GM19239 (cell line): ENCODE results near the gene TPH2.

ENCODE experiments used
- DNase-seq: peaks from one replicate; pipeline ENCODE4 v3.0.0; 2011; ENCODE audit warnings: low spot score; ENCODE audit not compliant: insufficient read length
- FAIRE-seq: peaks from 2 replicates; lab custom pipeline; 2011; peaks lifted over from hg19 to GRCh38; lab: Jason Lieb, UNC

Gene TPH2

DNA sequence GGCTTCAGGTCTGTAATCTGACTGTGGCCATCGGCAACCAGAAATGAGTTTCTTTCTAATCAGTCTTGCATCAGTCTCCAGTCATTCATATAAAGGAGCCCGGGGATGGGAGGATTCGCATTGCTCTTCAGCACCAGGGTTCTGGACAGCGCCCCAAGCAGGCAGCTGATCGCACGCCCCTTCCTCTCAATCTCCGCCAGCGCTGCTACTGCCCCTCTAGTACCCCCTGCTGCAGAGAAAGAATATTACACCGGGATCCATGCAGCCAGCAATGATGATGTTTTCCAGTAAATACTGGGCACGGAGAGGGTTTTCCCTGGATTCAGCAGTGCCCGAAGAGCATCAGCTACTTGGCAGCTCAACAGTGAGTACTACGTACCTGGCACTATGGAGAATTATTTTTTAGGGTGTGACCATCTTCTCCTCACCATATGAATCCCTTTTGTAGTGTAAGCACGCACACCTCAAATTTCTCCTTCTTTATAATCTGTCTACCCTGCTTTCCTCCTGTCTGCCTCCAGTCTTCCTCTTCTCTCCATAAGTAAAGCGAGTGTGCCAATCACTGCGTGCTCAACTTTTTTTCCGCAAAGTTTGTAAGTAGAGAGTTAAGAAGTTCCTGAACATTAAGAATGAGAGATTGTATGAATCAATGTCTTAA lies at the start of gene TPH2:
TPH2 (plus strand) TSS at position 118 of the 658 bp plus-strand sequence; CDS start at position 260, 142 bp downstream.
- DNase-seq (peak; percentile 12), FAIRE-seq (no peak)

DNA sequence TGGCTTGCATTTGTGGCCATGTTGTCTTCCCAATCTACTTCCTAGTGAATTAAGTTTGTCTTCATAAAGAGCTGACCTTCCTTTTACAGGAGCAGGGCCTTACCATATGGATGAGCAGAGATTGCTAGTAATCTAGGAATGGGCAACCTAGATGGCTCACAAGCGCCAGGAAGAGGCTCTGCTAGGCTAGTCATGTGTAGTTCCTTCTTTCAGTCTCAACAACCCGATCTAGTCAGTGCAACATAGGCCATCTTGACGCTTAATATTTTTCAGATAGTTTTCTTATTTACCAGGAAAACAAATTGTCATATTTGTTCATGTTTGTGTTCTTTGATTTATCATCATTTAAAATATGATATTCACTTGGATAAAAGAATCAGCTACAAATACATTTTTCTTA lies 48.2 kb upstream of the TPH2 start:
- DNase-seq (no peak), FAIRE-seq (no peak)

DNA sequence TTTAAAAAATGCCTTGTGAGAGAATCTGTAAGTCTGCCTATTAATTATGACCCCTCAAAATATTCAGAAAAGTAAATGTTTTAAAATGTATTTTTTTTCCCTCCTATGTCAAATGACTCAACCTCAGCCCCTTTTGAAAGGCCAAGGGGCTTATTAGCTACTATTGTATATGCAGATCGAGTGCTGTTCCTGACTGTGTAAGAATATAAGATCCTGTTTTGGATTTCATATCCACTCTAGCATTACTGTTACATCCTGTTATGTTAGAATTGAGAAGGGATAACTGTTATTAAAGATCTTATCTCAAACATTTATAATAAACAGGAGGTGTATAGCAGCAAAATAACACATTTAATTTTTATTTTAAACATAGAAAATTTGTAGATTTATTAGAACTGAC lies 46.6 kb upstream of the TPH2 start:
- DNase-seq (no peak), FAIRE-seq (no peak)

DNA sequence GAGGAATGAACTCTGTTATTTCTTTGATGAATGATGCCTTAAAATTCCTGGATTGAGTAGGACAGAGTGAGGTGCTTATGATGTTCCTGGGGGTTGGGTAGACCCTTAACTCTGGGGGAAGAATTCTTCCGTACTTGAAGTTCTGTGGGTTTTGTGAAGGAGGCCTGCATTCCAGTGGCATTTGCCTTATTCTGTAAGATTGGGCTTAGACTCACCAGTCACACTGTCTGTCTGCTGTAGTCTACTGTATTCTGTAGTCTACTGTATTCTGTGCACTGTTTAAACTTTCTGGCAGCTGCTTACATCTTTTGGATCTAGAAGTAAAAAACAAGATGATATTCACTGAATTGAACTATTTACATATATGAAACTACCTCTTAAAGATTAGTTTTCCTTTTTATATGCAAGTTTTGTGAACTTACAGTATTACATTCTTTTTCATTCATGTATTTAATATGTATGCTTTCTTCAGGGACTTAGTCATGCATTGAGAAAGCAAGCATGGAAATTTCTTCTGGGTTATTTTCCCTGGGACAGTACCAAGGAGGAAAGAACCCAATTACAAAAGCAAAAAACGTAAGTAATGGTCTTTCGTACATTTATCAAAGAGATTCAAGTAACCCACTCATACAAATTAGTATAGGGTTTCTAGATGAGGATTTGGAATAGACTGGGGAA lies 42.3 kb upstream of the TPH2 start:
- DNase-seq = no peak
- FAIRE-seq = no peak

DNA sequence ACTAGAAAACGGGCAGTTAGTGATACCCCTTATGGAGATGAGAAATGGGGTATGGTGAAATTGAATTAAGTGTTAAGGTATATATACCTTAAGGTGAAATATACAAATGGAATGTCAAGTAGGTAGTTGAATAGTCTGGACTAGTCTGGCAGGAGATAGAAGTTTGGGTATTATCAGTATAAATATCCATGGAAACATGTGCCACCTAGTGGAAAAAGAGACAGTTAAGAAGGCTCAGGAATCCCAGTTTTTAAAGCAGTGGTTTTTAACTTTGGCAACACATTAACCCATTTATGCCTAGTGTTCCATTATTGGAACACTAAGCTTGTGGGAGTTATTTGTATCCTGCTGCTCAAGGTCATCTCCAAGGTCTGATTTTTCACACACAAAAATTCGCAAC lies 38.6 kb upstream of the TPH2 start:
- FAIRE-seq (no peak), DNase-seq (no peak)

DNA sequence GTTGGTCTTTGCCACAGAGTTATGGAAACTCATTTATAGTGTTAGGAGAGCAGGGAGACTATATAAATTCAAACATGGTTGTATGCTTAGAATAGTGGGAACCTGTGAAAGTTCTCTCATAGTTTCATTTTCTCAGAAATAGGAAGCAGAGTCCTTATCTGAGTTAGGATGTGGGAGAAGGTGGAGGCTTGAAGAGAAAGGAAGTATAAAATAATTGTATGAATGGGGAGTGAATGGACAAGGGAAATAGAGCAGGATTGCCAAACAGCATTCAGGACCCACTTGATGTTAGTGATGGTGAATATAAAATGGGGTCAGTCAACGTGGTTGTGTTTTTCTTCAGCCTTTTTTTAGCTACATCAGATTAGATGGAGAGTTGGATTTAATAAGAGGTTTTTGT lies 34.0 kb upstream of the TPH2 start:
- FAIRE-seq (no peak), DNase-seq (no peak)

DNA sequence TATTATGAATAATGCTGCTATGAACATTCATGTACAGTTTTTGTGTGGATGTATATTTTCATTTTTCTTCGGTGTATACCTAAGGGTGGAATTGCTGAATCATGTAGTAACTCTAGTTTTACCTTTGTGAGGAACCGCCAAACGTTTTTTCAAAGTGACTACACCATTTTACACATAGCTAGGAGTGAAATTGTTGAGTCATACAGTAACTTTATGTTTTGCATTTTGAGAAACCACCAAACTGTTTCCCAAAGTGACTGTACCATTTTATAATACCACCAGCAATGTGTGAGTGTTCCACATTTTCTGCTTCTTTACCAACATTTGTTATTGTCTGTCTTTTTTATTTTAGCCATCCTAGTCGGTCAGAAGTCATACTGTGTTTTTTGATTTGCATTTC lies 3.1 kb upstream of the TPH2 start:
- DNase-seq (no peak), FAIRE-seq (peak; percentile 70)

DNA sequence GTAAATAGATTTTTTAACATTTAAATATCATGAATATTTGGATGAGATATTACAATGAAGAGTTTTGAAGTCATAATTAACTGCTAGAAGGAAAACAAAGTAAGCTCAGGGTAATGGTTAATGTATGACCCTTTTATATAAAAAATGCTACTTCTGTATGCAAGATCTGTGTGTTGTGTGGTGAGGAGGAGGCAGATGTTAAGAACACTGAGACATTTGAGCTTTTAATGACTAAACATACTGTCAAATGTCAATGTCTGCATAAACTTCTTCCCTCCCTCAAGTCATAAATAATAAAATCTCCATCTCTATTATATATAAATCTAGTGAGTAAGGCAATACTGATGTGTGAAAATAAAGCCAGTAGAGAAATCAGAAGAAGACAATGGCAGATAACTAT lies 1.4 kb downstream of the TPH2 start:
- FAIRE-seq (no peak), DNase-seq (no peak)

DNA sequence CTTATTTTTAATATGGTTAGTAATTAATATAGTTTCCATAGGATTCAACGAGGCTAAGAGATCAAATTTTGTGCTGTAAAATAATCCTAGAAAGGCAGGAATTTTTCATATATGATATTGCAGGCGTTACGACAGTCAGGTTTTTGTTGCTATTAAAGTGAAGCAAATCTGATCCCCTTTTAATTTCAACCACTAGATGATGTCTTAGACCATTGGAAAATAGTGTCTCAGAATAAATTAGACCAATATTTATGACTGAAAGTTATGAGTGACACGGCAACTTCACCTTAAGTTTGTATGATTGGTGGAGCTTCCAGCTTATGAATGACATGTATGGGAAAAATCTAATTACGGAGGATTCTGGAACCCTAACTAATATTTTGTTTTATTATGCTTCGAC lies 2.5 kb downstream of the TPH2 start:
- DNase-seq = no peak
- no peak for FAIRE-seq

DNA sequence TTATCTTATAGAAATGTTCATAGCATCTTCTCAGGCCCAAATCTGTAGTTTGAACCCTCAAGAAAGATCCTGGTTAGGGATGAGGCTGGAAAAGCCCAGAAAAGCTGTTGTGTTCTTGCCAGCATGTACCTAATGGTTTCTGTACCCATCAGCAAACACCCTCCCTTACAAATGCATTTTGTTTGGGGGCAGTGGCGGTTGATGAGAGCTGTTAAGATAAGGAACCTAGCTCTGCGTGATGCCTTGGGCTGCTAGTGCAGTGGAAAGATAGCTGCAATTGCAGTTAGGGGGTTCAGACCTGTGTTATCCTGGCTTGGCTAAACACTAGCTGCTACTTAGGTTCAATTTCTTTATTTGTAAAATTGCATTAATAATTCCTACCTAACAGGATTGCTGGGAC lies 3.6 kb downstream of the TPH2 start:
- no peak for DNase-seq
- no peak for FAIRE-seq

DNA sequence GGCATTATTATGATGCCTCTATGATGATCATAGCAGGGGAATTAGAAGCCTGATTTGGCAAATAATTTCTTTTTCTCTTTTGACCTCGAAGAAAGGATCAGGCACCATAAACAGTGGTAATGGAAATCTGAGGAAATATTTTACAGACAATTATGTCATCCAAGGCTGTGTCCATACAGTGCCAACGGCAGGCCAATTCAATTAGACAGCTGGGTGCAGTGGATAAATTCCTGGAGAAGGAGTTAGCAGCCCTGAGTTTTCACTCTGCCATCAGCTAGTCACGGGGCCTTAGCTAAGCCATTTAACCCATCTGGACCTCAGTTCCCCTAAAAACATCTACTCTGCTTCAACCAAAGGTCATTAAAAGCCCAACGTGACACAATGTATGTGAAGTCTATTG lies 4.1 kb downstream of the TPH2 start:
- DNase-seq = no peak
- no peak for FAIRE-seq

DNA sequence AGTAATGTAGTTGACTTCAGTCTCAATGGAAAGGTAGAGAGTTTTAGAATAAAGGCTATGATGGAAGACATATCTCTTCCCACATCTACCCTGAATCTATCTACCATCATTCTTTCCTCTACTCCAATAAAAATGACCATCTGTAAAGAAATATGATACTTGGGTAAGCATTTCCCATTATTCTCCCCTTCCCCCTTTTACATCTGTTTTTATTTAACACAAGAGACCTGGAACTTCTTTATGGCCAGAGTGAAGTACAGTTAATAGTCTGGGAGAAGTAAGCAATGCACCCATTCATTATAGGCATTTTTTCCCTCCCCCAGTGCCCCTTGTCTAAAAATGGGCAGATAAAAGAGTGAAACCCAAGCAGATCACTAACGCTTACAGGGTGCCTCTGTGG lies 6.5 kb downstream of the TPH2 start:
- no peak for DNase-seq
- FAIRE-seq = no peak

DNA sequence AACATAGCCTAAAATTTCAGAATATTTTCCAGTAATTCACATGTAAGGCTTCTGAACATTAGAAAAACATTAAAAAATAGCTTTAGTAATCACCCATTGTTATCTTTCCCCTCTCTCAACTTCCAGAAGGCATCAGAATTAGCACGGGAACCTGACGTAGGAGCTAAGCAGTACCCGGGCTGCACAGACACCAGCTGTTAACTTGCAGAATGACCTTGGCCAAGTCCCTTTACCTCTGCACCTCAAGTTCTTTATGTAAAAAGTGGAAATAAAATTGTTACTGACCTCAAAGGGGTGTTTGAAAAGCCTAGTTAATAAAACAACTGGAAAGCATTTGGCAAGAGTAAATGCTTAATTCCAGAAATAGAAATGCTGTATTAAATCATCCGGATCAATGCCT lies 7.2 kb downstream of the TPH2 start:
- DNase-seq = no peak

DNA sequence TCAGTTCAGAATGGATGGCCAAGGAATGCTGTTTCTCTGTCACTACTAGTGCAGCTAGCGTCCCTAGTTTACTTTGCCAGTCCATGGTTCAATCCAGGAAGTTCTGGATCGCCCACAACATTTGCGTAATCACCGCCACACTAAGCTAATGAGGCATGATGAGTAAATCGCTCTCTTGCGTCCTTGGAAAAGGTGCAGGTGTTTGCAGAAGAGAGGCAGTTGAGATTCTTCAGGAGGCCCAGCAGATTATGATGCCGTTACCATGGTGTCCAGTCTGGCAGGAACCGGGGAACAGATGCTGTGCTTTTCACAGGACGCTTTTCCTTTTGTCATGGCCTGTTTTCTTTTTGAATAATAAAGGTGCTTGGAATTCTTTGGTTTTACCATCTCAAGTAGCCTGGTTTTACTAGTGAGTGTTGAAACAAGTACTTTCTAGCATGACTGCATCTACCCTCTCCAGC lies 9.0 kb downstream of the TPH2 start:
- no peak for DNase-seq
- no peak for FAIRE-seq

More for the DNA sequence above, 7.2 kb downstream of the TPH2 start:
- no peak for FAIRE-seq

DNA sequence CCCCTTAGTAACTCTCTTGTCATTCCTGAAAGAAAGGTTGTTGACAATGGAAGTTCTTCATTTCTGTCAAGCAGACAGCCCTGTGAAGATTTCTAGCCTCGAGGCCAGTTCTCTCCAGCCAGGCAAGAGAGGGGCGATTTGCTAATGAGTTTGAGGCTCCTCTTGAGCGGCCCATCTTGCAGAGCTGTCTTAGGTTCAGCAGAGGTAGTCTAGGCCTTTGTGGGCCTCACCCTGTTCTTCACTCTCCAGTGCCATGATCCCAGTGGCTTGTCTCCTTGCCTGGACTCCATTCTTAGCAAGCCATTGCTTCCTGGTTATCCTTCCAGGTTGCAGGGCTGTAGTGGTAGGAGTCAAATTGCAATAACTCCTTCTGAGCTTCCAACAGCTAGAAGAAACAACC lies 9.7 kb downstream of the TPH2 start:
- DNase-seq = no peak
- no peak for FAIRE-seq

DNA sequence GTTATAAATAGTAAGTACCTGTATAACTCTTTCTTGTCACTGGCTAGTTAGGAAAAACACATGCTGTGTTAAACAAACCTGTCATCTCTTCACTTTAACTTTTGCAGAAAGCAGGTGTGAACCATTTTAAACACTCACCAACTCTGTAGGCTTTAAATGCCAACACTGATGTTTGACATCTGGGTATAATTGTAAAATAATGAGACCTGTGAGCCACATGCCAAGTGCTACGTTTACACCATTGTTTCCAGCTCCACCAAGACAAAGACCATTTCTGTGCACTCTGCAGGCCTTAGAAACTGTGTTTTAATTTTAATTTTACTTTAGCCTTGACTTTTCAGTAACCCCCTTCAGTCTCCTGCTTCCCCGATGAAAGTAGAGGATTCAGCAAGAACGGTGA lies 11.0 kb downstream of the TPH2 start:
- no peak for DNase-seq
- no peak for FAIRE-seq

DNA sequence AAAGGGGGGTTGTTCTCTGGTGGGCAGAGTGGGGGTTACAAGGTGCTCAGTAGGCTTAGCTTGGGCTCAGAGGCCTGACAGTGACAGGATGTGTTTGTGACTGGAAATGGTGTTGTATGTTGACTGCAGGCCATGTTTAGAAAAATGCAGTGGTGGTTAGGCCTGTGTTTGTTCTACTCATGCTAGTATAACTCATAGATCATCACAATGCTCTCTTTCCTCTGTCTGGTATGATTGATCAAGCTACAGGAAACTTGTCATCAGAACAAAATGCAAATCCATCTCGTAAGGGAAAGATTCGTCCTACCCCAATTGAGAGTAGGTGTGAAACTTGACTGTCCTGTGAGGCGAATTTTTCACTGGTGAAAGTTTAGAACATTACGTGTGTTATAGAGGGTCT lies 11.8 kb downstream of the TPH2 start:
- no peak for FAIRE-seq

DNA sequence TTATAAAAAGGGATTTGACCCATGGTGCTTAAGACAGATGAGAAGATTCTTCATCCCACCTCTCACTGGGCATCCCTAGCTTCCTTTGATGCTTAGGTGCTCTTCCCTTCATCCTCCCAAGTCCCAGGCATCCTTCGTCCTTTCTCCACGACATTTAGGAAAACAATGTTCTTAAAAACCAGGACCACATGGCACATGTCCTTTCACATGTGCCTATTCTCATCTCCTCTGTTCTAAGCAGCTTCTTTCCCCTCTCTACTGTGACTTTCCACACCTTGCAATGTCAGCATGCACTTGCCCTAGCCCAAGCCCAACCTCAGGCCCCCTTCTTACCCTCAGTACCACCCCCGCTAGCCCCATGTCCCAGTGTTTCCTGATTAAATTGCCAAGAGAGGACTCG lies 12.2 kb downstream of the TPH2 start:
- FAIRE-seq (no peak), DNase-seq (no peak)

More for the DNA sequence above, 11.8 kb downstream of the TPH2 start:
- no peak for DNase-seq

DNA sequence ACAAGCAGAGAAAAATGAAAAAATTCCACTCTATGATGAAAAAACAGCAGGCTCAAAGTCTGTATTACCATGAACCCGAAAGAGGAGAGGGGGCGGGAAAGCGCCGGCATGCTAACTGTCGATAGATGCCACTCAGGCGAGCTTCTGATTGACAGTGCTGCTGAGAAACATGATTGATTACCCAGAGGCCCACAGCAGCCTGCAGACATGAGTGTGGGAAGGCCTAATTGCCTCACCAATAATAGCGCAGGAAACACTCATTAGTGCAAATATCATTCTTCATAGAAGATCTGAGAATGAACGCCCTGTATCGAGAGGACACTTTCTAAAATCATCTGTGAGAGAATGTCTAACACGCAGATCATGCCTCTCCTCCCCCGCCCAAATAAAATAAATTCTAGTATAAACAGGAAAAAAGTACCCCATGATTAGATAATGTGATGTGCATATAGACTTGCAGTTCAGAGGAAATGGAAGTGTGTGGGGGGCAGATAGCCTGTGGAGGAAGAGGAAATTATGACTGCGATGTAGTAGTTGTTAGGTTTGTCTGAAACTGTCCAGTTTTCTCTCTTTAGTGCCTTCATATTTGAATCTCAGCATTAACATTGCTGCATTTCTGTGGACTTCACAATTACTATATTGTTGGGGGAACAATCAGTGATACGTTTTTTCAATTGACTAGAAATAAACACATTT lies 15.6 kb downstream of the TPH2 start:
- DNase-seq = no peak
- FAIRE-seq = no peak

DNA sequence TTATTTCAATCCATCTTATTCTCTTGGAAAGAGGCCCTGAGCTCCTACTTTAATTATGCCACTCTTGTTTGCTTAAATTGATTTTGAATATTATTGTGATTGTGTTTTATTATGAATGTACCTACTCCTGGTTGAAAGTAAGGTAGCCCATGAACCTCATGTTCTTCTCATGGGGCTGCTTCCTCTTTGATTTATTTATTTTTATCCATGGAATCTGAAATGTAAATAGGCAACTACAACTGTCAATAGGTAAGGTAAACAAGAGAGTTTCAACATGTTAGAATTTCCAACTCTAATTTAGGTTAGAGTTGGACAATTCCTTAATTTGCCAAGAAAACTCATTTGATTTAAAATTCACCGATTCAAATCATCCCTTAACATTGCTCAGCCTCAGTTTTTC lies 16.2 kb downstream of the TPH2 start:
- FAIRE-seq = no peak
- no peak for DNase-seq

DNA sequence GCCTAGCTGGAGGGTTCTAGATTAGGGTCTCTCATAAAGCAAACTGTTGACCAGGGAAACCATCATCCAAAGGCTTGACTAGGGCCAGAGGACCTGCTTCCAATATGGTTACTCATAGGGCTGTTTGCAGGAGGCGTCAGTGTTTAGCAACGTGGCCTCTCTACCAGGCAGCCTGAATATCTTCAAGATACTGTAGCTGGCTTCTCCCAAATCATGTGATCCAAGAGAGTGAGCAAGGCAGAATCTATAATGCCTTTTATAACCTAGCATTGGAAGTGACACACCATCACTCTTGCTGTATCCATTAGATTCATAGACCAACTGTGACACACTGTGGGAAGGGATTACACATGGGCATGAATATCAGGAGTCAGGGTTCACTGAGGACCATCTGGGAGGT lies 17.3 kb downstream of the TPH2 start:
- FAIRE-seq (no peak), DNase-seq (no peak)
